Measurements from ENCODE around the gene FMN2.

DNA sequence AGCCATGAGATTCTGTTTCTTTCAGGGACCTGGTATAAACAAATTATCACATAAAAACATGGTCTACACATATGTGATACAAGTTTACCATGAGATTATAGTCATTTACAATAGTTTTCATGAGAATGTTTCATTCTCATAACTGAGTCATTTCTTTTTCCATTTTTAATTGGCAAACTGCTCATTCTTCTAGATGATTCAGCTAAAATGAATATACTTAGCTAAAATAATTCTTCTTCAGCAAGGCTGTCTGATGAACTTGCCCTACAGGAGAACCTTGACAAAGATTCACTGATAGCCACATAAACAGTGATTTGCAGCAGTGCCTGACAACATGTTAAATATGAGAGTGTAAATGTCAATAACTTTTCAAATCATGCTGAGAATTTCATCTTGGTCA is 253.2 kb downstream of the FMN2 start:
- TF ChIP-seq, protein P1, sequence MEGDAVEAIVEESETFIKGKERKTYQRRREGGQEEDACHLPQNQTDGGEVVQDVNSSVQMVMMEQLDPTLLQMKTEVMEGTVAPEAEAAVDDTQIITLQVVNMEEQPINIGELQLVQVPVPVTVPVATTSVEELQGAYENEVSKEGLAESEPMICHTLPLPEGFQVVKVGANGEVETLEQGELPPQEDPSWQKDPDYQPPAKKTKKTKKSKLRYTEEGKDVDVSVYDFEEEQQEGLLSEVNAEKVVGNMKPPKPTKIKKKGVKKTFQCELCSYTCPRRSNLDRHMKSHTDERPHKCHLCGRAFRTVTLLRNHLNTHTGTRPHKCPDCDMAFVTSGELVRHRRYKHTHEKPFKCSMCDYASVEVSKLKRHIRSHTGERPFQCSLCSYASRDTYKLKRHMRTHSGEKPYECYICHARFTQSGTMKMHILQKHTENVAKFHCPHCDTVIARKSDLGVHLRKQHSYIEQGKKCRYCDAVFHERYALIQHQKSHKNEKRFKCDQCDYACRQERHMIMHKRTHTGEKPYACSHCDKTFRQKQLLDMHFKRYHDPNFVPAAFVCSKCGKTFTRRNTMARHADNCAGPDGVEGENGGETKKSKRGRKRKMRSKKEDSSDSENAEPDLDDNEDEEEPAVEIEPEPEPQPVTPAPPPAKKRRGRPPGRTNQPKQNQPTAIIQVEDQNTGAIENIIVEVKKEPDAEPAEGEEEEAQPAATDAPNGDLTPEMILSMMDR (IDR thresholded peaks at IDR 0.05; ENCODE audit: low read depth, low read length, poor library complexity, severe bottlenecking) = no peak
- TF ChIP-seq EZH2phosphoT487 (IDR thresholded peaks at IDR 0.05; ENCODE audit: borderline replicate concordance, low read length) = no peak

Data from DOHH2 (cell line).